IMR-90 (cell line): ENCODE data around the gene YBX2. TPM values are rescaled to one million over a fixed set of nuclear protein-coding genes. Genes with fewer than 3 reads are reported as not detected.

Experiments
- ATAC-seq: fragments of 200-7000 bp; cut with Tn5 transposase; 2 replicates; pipeline ENCODE4 v1.9.1; 2020; ENCODE audit warnings: low read depth, mild to moderate bottlenecking, moderate library complexity
- BruUV-seq: library from RNA; stranded (reverse); fragments of 400-500 nt; replicated peaks from 2 replicates; lab custom pipeline; 2021; lab: Mats Ljungman, UMichigan
- CTCF ChIA-PET: fragments of 300-600 bp; formaldehyde crosslinking; extraction: SDS; loops from one replicate; lab custom pipeline; 2021; ENCODE audit warnings: antibody characterized with exemption; lab: Yijun Ruan, JAX
- POLR2A ChIA-PET: fragments of 300-600 bp; sonication (Branson Sonifier 250); formaldehyde crosslinking; loops from one replicate; lab custom pipeline; 2022; ENCODE audit warnings: antibody characterized with exemption; ENCODE audit not compliant: unreplicated experiment; lab: Charles Lee
- DNase-seq: peaks from one replicate; pipeline ENCODE4 v3.0.0; 2013
- H2AFZ ChIP-seq: replicated peaks from 2 replicates; pipeline ENCODE3; 2013; ENCODE audit warnings: low read length, mild to moderate bottlenecking; ENCODE audit not compliant: poor library complexity
- H2AK5ac ChIP-seq: 2 replicates; pipeline ENCODE4 v1.6.1; 2013; ENCODE audit warnings: low read depth, low read length, inconsistent platforms
- H2AK9ac ChIP-seq: replicated peaks from 2 replicates; pipeline ENCODE3; 2013; ENCODE audit warnings: mild to moderate bottlenecking, low read depth, low read length, moderate library complexity; ENCODE audit not compliant: poor library complexity
- H2BK120ac ChIP-seq: 2 replicates; pipeline ENCODE4 v1.6.1; 2013; ENCODE audit warnings: low read depth, low read length, inconsistent platforms
- H2BK15ac ChIP-seq: 3 replicates; pipeline ENCODE4 v1.6.1; 2013; ENCODE audit warnings: low read depth, low read length, inconsistent platforms
- H2BK20ac ChIP-seq: 2 replicates; pipeline ENCODE4 v1.6.1; 2013; ENCODE audit warnings: low read depth, mild to moderate bottlenecking, inconsistent platforms, low read length, moderate library complexity
- H2BK5ac ChIP-seq: 2 replicates; pipeline ENCODE4 v1.6.1; 2013; ENCODE audit warnings: mild to moderate bottlenecking, low read depth, low read length, inconsistent platforms; ENCODE audit not compliant: poor library complexity, severe bottlenecking
- H3K14ac ChIP-seq: replicated peaks from 2 replicates; pipeline ENCODE4 v1.6.1; 2013; ENCODE audit warnings: low read depth, low read length, inconsistent platforms
- H3K18ac ChIP-seq: 2 replicates; pipeline ENCODE4 v1.6.1; 2013; ENCODE audit warnings: low read depth, low read length, control low read depth
- H3K23ac ChIP-seq: 2 replicates; pipeline ENCODE4 v1.6.1; 2013; ENCODE audit warnings: low read depth, low read length, inconsistent platforms
- H3K27ac ChIP-seq: 2 replicates; pipeline ENCODE4 v1.5.1; 2013; ENCODE audit warnings: mild to moderate bottlenecking, control low read depth, low read length; ENCODE audit not compliant: insufficient read depth
- H3K27me3 ChIP-seq: 2 replicates; pipeline ENCODE4 v1.6.1; 2013; ENCODE audit warnings: low read length; ENCODE audit not compliant: control insufficient read depth, insufficient read depth
- H3K36me3 ChIP-seq: 2 replicates; pipeline ENCODE4 v1.6.1; 2013; ENCODE audit warnings: low read length, mixed read lengths; ENCODE audit not compliant: control insufficient read depth, insufficient read depth
- H3K4ac ChIP-seq: 2 replicates; pipeline ENCODE4 v1.6.1; 2013; ENCODE audit warnings: low read depth, low read length, inconsistent platforms
- H3K4me1 ChIP-seq: 2 replicates; pipeline ENCODE4 v1.6.1; 2013; ENCODE audit warnings: low read length, mixed read lengths; ENCODE audit not compliant: control insufficient read depth, insufficient read depth
- H3K4me2 ChIP-seq: 2 replicates; pipeline ENCODE4 v1.6.1; 2013; ENCODE audit warnings: low read depth, mild to moderate bottlenecking, control low read depth, low read length, moderate library complexity
- H3K4me3 ChIP-seq: 2 replicates; pipeline ENCODE4 v1.5.1; 2013; ENCODE audit warnings: low read depth, mild to moderate bottlenecking, control low read depth, low read length, moderate library complexity; ENCODE audit not compliant: insufficient read depth
- H3K56ac ChIP-seq: 2 replicates; pipeline ENCODE4 v1.6.1; 2013; ENCODE audit warnings: low read length, inconsistent platforms; ENCODE audit not compliant: insufficient read depth; ENCODE audit errors: extremely low read depth
- H3K79me1 ChIP-seq, 2 experiments: 2 replicates each; pipeline ENCODE4 v1.6.1; 2013; ENCODE audit warnings: low read length in 2 of 2, inconsistent platforms in 1 of 2, low read depth in 1 of 2
- H3K9ac ChIP-seq: 2 replicates; pipeline ENCODE4 v1.6.1; 2013; ENCODE audit warnings: low read depth, low read length, control low read depth
- H3K9me1 ChIP-seq: 2 replicates; pipeline ENCODE4 v1.6.1; 2013; ENCODE audit warnings: low read length, inconsistent platforms; ENCODE audit not compliant: insufficient read depth
- H3K9me3 ChIP-seq: 2 replicates; pipeline ENCODE4 v1.6.1; 2013; ENCODE audit warnings: low read length; ENCODE audit not compliant: control insufficient read depth, insufficient read depth
- H4K20me1 ChIP-seq: 2 replicates; pipeline ENCODE4 v1.6.1; 2013; ENCODE audit warnings: low read length, inconsistent platforms; ENCODE audit not compliant: insufficient read depth
- H4K5ac ChIP-seq: 2 replicates; pipeline ENCODE4 v1.6.1; 2013; ENCODE audit warnings: mild to moderate bottlenecking, low read depth, low read length, control low read depth
- H4K8ac ChIP-seq, 2 experiments: 2 replicates each; pipeline ENCODE4 v1.6.1; 2013; ENCODE audit warnings: low read depth in 2 of 2, low read length in 2 of 2, control low read depth in 1 of 2, inconsistent platforms in 1 of 2
- H4K91ac ChIP-seq: 2 replicates; pipeline ENCODE4 v1.6.1; 2013; ENCODE audit warnings: low read depth, low read length, inconsistent platforms; ENCODE audit not compliant: insufficient read depth
- BHLHE40 ChIP-seq: fragments of 150-350 bp; IDR thresholded peaks from 2 replicates; pipeline ENCODE4 v1.6.1; 2016; ENCODE audit warnings: mild to moderate bottlenecking, low read depth, low read length
- ELK1 ChIP-seq: fragments of 150-350 bp; IDR thresholded peaks from 2 replicates; pipeline ENCODE4 v1.6.1; 2016; ENCODE audit warnings: low read depth, mild to moderate bottlenecking, low read length, moderate library complexity, borderline replicate concordance
- FOS ChIP-seq: fragments of 150-350 bp; IDR thresholded peaks from 2 replicates; pipeline ENCODE4 v1.6.1; 2016; ENCODE audit warnings: low read depth, low read length
- MAZ ChIP-seq: IDR thresholded peaks from 2 replicates; pipeline ENCODE4 v1.6.1; 2012; ENCODE audit warnings: low read depth, mild to moderate bottlenecking, low read length, improper control_type of control experiment, moderate library complexity, borderline replicate concordance
- RCOR1 ChIP-seq: IDR thresholded peaks from 2 replicates; pipeline ENCODE4 v1.6.1; 2012; ENCODE audit warnings: mild to moderate bottlenecking, low read length, improper control_type of control experiment; ENCODE audit not compliant: insufficient replicate concordance
- SMC3 ChIP-seq: fragments of 150-350 bp; IDR thresholded peaks from 2 replicates; pipeline ENCODE4 v1.6.1; 2016; ENCODE audit warnings: low read depth, mild to moderate bottlenecking, antibody characterized with exemption, low read length, moderate library complexity
- WGBS, 2 experiments: methylation state at CpG; one replicate each; pipeline versions ENCODE4 v1.1.5 to v1.1.7; 2013; ENCODE audit warnings: missing lambda C conversion rate in 2 of 2; ENCODE audit not compliant: insufficient read length in 1 of 2; ENCODE audit errors: extremely low coverage in 2 of 2; 5-methylcytosine and 5-hydroxymethylcytosine counted together
- dilution Hi-C: fragments of 300-500 bp; cut with HindIII; formaldehyde crosslinking; loops from one replicate; pipeline ENCODE4 v1.14.3; 2018; ENCODE audit warnings: low sequenced_read_pairs; ENCODE audit not compliant: unreplicated experiment
- in situ Hi-C: fragments of 300-500 bp; cut with MboI; formaldehyde crosslinking; loops from 3 replicates; pipeline ENCODE4 v1.14.3; 2019; ENCODE audit warnings: low sequenced_read_pairs, inconsistent platforms, mixed read lengths
- intact Hi-C: fragments of 100-400 bp; cut with micrococcal nuclease; formaldehyde crosslinking; loops from 2 replicates; pipeline ENCODE4 v1.10.0; 2022
- polyA plus RNA-seq, 3 experiments: library from polyadenylated mRNA; depleted of rRNA; stranded (reverse); fragments of >200 nt; gene quantifications; 2 replicates each; pipeline ENCODE4 v1.2.3, GENCODE V29; 2012; ENCODE audit warnings: low replicate concordance in 1 of 3
- total RNA-seq: library from RNA; depleted of rRNA; stranded (reverse); fragments of >200 nt; gene quantifications from 2 replicates; pipeline ENCODE4 v1.2.3, GENCODE V29; 2012

YBX2 gene
- total and polyA plus RNA-seq, 2 of the 4 experiments (the other 2 are of a cell fraction): 0.17 TPM; not detected in 1

GRCh38 chr17:7341842-7342241 lies 47.4 kb upstream of the YBX2 start:
- no peaks in the 10 kb centered on the region for H3K9me3 ChIP-seq
- DNase-seq (no peak), ATAC-seq (no peak)
- H3K4me2 ChIP-seq: no peak overlapping the region
- in situ Hi-C loops (no loop called here), dilution Hi-C loops (no loop called here), intact Hi-C loops (no loop called here)
- CTCF ChIA-PET: no interaction called here
- no peak overlapping the region for H2BK5ac ChIP-seq
- H4K20me1 ChIP-seq: peaks cover 4% of the 10 kb centered on the region
- no peak overlapping the region for H3K4ac ChIP-seq
- H2BK15ac ChIP-seq: no peak overlapping the region
- no TSS peak for BruUV-seq
- H3K14ac ChIP-seq: no peak overlapping the region
- no peak overlapping the region for H2BK20ac ChIP-seq
- TF ChIP-seq FOS (no peak), SMC3 (no peak), RCOR1 (no peak), ELK1 (no peak), MAZ (no peak), BHLHE40 (no peak)
- H3K56ac ChIP-seq: no peak overlapping the region
- no peak overlapping the region for H2BK120ac ChIP-seq
- H4K5ac ChIP-seq: no peak overlapping the region
- H2AK9ac ChIP-seq: no peak overlapping the region
- no peaks in the 10 kb centered on the region for H3K79me1 ChIP-seq
- H3K9ac ChIP-seq: no peak overlapping the region
- no peaks in the 10 kb centered on the region for H3K4me1 ChIP-seq
- H3K27me3 ChIP-seq: peaks cover 24% of the 10 kb centered on the region
- H3K27ac ChIP-seq: no peak overlapping the region
- no peaks in the 10 kb centered on the region for H3K36me3 ChIP-seq
- H3K4me3 ChIP-seq: no peak overlapping the region
- no peak overlapping the region for H3K23ac ChIP-seq
- no peak overlapping the region for H2AFZ ChIP-seq
- no peaks in the 10 kb centered on the region for H3K9me1 ChIP-seq
- WGBS, 2 experiments: 90% methylated on average over 8 of the region's 13 CpGs; no CpG with 5 or more reads in 1 of the 2 experiments
- H3K18ac ChIP-seq: no peak overlapping the region
- H4K8ac ChIP-seq: no peak overlapping the region
- H4K91ac ChIP-seq: no peak overlapping the region
- no peak overlapping the region for H2AK5ac ChIP-seq
- POLR2A ChIA-PET: no interaction called here
